ENCODE data around the gene RUFY4. TPM values are rescaled to one million over a fixed set of nuclear protein-coding genes. Genes with fewer than 3 reads are reported as not detected.

Gene RUFY4
- total and polyA plus RNA-seq, 2 of the 13 experiments (the other 11 are each of a cell fraction or from before 2014, with no cell fraction given): not detected

DNA sequence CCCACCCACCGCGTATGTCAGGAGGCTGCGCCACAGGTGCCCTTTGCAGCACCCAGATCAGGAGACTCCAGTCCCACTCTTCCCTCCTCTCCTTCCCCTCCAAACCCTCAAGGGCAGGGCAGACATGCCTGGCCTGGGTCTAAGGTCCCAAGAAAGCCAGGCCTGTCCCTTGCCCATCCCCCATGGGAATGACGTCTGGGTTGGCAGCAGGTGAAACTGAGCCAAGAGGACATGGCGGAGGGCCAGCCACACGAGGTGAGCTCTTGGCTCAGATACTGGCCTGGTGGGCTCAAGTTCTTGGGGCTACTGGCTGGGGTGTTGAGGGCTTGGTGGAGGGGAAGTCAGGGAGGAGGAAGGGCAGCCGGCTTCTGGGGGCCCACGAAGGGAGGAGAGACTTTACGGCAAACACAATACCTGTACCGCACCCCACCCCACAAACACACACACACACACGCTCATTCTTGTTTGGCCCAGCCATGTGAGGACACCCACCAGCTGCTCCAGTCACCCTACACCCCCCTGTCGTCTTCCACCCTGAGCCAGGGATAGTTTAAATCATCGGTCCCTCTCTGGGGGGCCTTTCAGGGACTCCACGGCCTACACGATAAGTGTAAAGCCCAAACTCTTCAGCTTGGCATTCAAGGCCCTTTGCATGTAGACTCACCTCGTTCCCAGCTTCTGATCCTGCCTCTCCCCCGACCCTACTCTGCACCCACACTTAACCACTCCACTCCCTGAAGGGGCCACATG is 42.2 kb upstream of the RUFY4 start:
- FAIRE-seq (no peak), ATAC-seq (no peak), DNase-seq (ENCODE audit: low spot score) (no peak)
- Histone ChIP-seq H3K9me3 (ENCODE audit: low read length) (no peaks in the 10 kb centered on the region), H3K79me2 (ENCODE audit: insufficient read depth, low read length) (no peaks in the 10 kb centered on the region), H3K9ac (ENCODE audit: insufficient read depth, low read depth, low read length) (no peak overlapping the region), H3K4me1 (ENCODE audit: insufficient read depth, low read length) (no peaks in the 10 kb centered on the region), H3K27ac (ENCODE audit: extremely low read length, insufficient read depth, low read length) (no peak overlapping the region), H3K4me3 (replicated peaks in 1 of 3; ENCODE audit: insufficient read depth in 1 of 3, low read depth in 2 of 3, low read length in 3 of 3) (no peak overlapping the region), H3K27me3 (ENCODE audit: control insufficient read depth in 1 of 2, insufficient read depth in 2 of 2, low read length in 2 of 2) (peaks cover 5 to 61% of the 10 kb centered on the region in 2 experiments), H3K4me2 (ENCODE audit: low read depth, low read length) (no peak overlapping the region), H4K20me1 (ENCODE audit: insufficient read depth, low read length) (no peaks in the 10 kb centered on the region), H2AFZ (ENCODE audit: low read length) (no peak overlapping the region), H3K36me3 (replicated peaks in 1 of 2; ENCODE audit: control insufficient read depth in 1 of 2, insufficient read depth in 2 of 2, low read length in 2 of 2) (no peaks in the 10 kb centered on the region)
- POLR2A ChIA-PET: no interaction called here
- TF ChIP-seq KDM3A (CRISPR knock-in tag; IDR thresholded peaks at IDR 0.05; ENCODE audit: low read depth) (no peak), ARID2 (CRISPR knock-in tag; IDR thresholded peaks at IDR 0.05; ENCODE audit: borderline replicate concordance) (no peak)
- in situ Hi-C loops (cut with HindIII; ENCODE audit: extremely low pct_ligation_motif_present, low pct_unique_long_range_greater_than_20kb) (no loop called here), intact Hi-C loops (cut with micrococcal nuclease; ENCODE audit: unreplicated experiment) (no loop called here)
- CTCF ChIA-PET (ENCODE audit: low intra/inter-chr PET ratio, low total read pairs): no interaction called here
- WGBS (ENCODE audit: low lambda C conversion rate): 54% methylated on average over 17 of the region's 17 CpGs
- BruUV-seq (replicated peaks): no TSS peak

DNA sequence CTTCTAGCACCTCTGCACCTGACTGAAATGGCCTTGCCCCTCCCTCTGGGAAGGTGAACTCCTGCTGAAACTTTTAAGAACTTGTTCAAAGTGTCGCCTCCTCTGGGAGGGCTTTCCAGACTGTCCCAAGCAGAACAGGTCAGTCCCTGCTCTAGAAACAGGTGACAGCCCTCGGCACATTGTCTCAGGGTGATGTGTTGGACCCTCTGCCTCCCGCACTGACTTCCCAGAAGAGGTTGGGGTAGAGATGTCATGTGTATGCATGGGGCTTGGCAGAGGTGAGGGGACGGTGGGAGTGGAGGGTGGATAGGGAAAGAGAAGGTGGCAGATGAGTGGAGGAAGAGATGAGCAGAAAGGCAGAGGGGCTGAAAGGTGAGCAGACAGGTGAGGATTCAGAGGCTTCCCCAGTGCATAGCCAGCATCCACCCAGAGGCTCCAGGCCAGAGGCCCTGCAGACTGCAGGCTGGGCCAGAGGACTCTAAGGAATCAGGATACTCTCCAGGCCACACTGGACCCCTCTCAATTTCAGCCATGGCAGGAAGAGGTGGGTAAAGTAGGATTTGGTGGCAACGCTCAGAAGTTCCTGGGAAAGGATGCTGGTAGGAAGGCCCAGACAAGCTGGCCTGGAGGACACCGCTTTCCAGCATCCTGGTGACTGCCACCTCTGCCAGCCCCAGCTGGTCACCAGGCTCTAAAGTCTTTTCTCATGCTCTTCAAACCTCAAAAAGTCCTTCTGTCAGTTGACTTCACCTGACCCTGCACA is 41.4 kb upstream of the RUFY4 start:
- DNase-seq (ENCODE audit: low spot score) (no peak), ATAC-seq (no peak)

More for the DNA sequence above, 41.4 kb upstream of the RUFY4 start:
- Histone ChIP-seq H3K4me3 (replicated peaks in 1 of 3; ENCODE audit: insufficient read depth in 1 of 3, low read depth in 2 of 3, low read length in 3 of 3) (no peak overlapping the region), H3K36me3 (replicated peaks in 1 of 2; ENCODE audit: control insufficient read depth in 1 of 2, insufficient read depth in 2 of 2, low read length in 2 of 2) (no peaks in the 10 kb centered on the region), H3K9me3 (ENCODE audit: low read length) (no peaks in the 10 kb centered on the region), H3K9ac (ENCODE audit: insufficient read depth, low read depth, low read length) (no peak overlapping the region), H2AFZ (ENCODE audit: low read length) (no peak overlapping the region), H3K79me2 (ENCODE audit: insufficient read depth, low read length) (no peaks in the 10 kb centered on the region), H3K27ac (ENCODE audit: extremely low read length, insufficient read depth, low read length) (no peak overlapping the region), H3K4me1 (ENCODE audit: insufficient read depth, low read length) (no peaks in the 10 kb centered on the region), H3K27me3 (ENCODE audit: control insufficient read depth in 1 of 2, insufficient read depth in 2 of 2, low read length in 2 of 2) (peaks cover 5 to 62% of the 10 kb centered on the region in 2 experiments), H3K4me2 (ENCODE audit: low read depth, low read length) (no peak overlapping the region), H4K20me1 (ENCODE audit: insufficient read depth, low read length) (no peaks in the 10 kb centered on the region)
- WGBS (ENCODE audit: low lambda C conversion rate): 24% methylated on average over 6 of the region's 6 CpGs
- in situ Hi-C loops (cut with HindIII; ENCODE audit: extremely low pct_ligation_motif_present, low pct_unique_long_range_greater_than_20kb): no loop called here
- BruUV-seq (replicated peaks): no TSS peak
- no peak for FAIRE-seq
- intact Hi-C loops (cut with micrococcal nuclease; ENCODE audit: unreplicated experiment): no loop called here
- TF ChIP-seq MEIS2 (CRISPR knock-in tag; IDR thresholded peaks at IDR 0.05) (no peak), MAFK (conservative IDR thresholded peaks at IDR 0.05 in 1 of 2, IDR thresholded peaks at IDR 0.05 in 1 of 2; ENCODE audit: low read length in 2 of 2) (no peak)
- TF ChIP-seq, protein P1, sequence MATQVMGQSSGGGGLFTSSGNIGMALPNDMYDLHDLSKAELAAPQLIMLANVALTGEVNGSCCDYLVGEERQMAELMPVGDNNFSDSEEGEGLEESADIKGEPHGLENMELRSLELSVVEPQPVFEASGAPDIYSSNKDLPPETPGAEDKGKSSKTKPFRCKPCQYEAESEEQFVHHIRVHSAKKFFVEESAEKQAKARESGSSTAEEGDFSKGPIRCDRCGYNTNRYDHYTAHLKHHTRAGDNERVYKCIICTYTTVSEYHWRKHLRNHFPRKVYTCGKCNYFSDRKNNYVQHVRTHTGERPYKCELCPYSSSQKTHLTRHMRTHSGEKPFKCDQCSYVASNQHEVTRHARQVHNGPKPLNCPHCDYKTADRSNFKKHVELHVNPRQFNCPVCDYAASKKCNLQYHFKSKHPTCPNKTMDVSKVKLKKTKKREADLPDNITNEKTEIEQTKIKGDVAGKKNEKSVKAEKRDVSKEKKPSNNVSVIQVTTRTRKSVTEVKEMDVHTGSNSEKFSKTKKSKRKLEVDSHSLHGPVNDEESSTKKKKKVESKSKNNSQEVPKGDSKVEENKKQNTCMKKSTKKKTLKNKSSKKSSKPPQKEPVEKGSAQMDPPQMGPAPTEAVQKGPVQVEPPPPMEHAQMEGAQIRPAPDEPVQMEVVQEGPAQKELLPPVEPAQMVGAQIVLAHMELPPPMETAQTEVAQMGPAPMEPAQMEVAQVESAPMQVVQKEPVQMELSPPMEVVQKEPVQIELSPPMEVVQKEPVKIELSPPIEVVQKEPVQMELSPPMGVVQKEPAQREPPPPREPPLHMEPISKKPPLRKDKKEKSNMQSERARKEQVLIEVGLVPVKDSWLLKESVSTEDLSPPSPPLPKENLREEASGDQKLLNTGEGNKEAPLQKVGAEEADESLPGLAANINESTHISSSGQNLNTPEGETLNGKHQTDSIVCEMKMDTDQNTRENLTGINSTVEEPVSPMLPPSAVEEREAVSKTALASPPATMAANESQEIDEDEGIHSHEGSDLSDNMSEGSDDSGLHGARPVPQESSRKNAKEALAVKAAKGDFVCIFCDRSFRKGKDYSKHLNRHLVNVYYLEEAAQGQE (IDR thresholded peaks at IDR 0.05; ENCODE audit: borderline replicate concordance in 1 of 2, low read depth in 1 of 2, low read length in 2 of 2): no peak
- ChIA-PET POLR2A (no interaction called here), CTCF (ENCODE audit: low intra/inter-chr PET ratio, low total read pairs) (no interaction called here)
